K562 (cell line): ENCODE results near the gene CEP170. TPM values are rescaled to one million over a fixed set of nuclear protein-coding genes. Genes with fewer than 3 reads are reported as not detected.

Source experiments
- ATAC-seq: fragments of 200-7000 bp; cut with Tn5 transposase; 3 replicates; pipeline ENCODE4 v1.9.1; 2020; ENCODE audit warnings: moderate library complexity
- BruUV-seq: library from RNA; stranded (reverse); fragments of 400-500 nt; replicated peaks from 2 replicates; lab custom pipeline; 2021; lab: Mats Ljungman, UMichigan
- CTCF ChIA-PET: fragments of 300-600 bp; formaldehyde crosslinking; extraction: SDS; loops from one replicate; lab custom pipeline; 2021; ENCODE audit warnings: low intra/inter-chr PET ratio; lab: Yijun Ruan, JAX
- POLR2A ChIA-PET: fragments of 300-600, 350-650 bp; sonication (Branson Sonifier 250); formaldehyde crosslinking; extraction: SDS; loops from one replicate; lab custom pipeline; 2021; ENCODE audit warnings: antibody characterized with exemption, inconsistent platforms; lab: Yijun Ruan, JAX
- DNase-seq, 4 experiments: peaks; one replicate each; pipeline versions ENCODE4 v3.0.0 to v3.0.0-alpha.2; 2011 to 2018; ENCODE audit warnings: low spot score in 3 of 4, mixed read lengths in 3 of 4; ENCODE audit errors: extremely low read depth in 1 of 4
- FAIRE-seq: peaks from 2 replicates; lab custom pipeline; 2011; peaks lifted over from hg19 to GRCh38; lab: Jason Lieb, UNC
- H2AFZ ChIP-seq: 2 replicates; pipeline ENCODE4 v1.6.0; 2011; ENCODE audit warnings: low read depth, low read length, control low read depth, inconsistent platforms
- H3K27ac ChIP-seq: fragments of 200-600 bp; 3 replicates; pipeline ENCODE4 v1.8.0; 2011; ENCODE audit warnings: low read depth, mild to moderate bottlenecking, control low read depth, inconsistent platforms, low read length, moderate library complexity, mixed read lengths; ENCODE audit errors: extremely low read depth
- H3K27me3 ChIP-seq, 2 experiments: fragments of 300-600 bp in 1 of 2; 2 replicates in 1 of 2; 3 replicates in 1 of 2; pipeline versions ENCODE4 v1.6.0 to v1.8.0; 2011; ENCODE audit warnings: inconsistent platforms in 2 of 2, low read length in 2 of 2, mild to moderate bottlenecking in 1 of 2, mixed read lengths in 1 of 2, moderate library complexity in 1 of 2; ENCODE audit not compliant: control insufficient read depth in 2 of 2, insufficient read depth in 2 of 2
- H3K36me3 ChIP-seq: fragments of 300-600 bp; 3 replicates; pipeline ENCODE4 v1.8.0; 2011; ENCODE audit warnings: mild to moderate bottlenecking, low read length, inconsistent platforms; ENCODE audit not compliant: control insufficient read depth, insufficient read depth
- H3K4me1 ChIP-seq, 2 experiments: fragments of 200-600 bp in 1 of 2; replicated peaks in 1 of 2; 2 replicates in 1 of 2; 3 replicates in 1 of 2; pipeline versions ENCODE4 v1.5.1 to v1.8.0; 2011; ENCODE audit warnings: inconsistent platforms in 2 of 2, low read length in 2 of 2, mild to moderate bottlenecking in 1 of 2, mixed read lengths in 1 of 2, moderate library complexity in 1 of 2; ENCODE audit not compliant: control insufficient read depth in 2 of 2, insufficient read depth in 2 of 2
- H3K4me2 ChIP-seq: 2 replicates; pipeline ENCODE4 v1.6.1; 2011; ENCODE audit warnings: low read length, control low read depth, inconsistent platforms, mixed read lengths; ENCODE audit not compliant: insufficient read depth
- H3K4me3 ChIP-seq: fragments of 200-600 bp; sonication (generic), shearing (Covaris generic); 2 replicates; pipeline ENCODE4 v1.5.1; 2016; ENCODE audit warnings: control low read depth, inconsistent platforms
- H3K79me2 ChIP-seq: fragments of 200-600 bp; 3 replicates; pipeline ENCODE4 v1.8.0; 2011; ENCODE audit warnings: low read length, inconsistent platforms; ENCODE audit not compliant: control insufficient read depth, insufficient read depth
- H3K9ac ChIP-seq, 2 experiments: 2 replicates each; pipeline versions ENCODE4 v1.6.0 to v1.6.1; 2011; ENCODE audit warnings: low read depth in 2 of 2, low read length in 2 of 2, control low read depth in 1 of 2, inconsistent platforms in 1 of 2, mild to moderate bottlenecking in 1 of 2, mixed read lengths in 1 of 2; ENCODE audit not compliant: insufficient read depth in 1 of 2
- H3K9me1 ChIP-seq: one replicate; pipeline ENCODE4 v1.6.0; 2011; ENCODE audit warnings: inconsistent platforms, mild to moderate bottlenecking, low read length, moderate library complexity; ENCODE audit not compliant: control insufficient read depth, insufficient read depth
- H3K9me3 ChIP-seq: replicated peaks from 2 replicates; pipeline ENCODE4 v1.5.1; 2011; ENCODE audit warnings: low read depth, low read length, inconsistent platforms; ENCODE audit not compliant: control insufficient read depth, insufficient read depth
- H4K20me1 ChIP-seq: replicated peaks from 2 replicates; pipeline ENCODE4 v1.6.1; 2011; ENCODE audit warnings: low read length, inconsistent platforms, mixed read lengths; ENCODE audit not compliant: control insufficient read depth, insufficient read depth
- CBFA2T3 ChIP-seq: fragments of 450-650 bp; IDR thresholded peaks from 2 replicates; pipeline ENCODE4 v1.6.1; 2017
- GTF2E2 ChIP-seq: fragments of 200-800 bp; sonication (Bioruptor generic); IDR thresholded peaks from 2 replicates; pipeline ENCODE4 v1.6.1; 2016; ENCODE audit warnings: missing genetic modification characterization, missing compliant biosample characterization
- HMGN3 ChIP-seq: IDR thresholded peaks from 2 replicates; pipeline ENCODE4 v1.6.1; 2011; ENCODE audit warnings: borderline replicate concordance, low read depth, mild to moderate bottlenecking, mixed read lengths, low read length; ENCODE audit not compliant: insufficient read length; ENCODE audit errors: extremely low read depth
- MLX ChIP-seq, 2 experiments: fragments of 450-650 bp in 1 of 2; sonication (generic) in 1 of 2; formaldehyde crosslinking; conservative IDR thresholded peaks; 2 replicates each; pipeline versions ENCODE4 v1.4.0 to v1.8.1; 2020 to 2022; ENCODE audit warnings: mild to moderate bottlenecking in 1 of 2, missing genetic modification reagents in 1 of 2
- RBBP5 ChIP-seq: fragments of 200-600 bp; sonication (generic); IDR thresholded peaks from 2 replicates; pipeline ENCODE4 v1.6.1; 2012; ENCODE audit warnings: borderline replicate concordance, mild to moderate bottlenecking, low read length, control low read depth, inconsistent platforms; ENCODE audit not compliant: insufficient read depth, poor library complexity, severe bottlenecking
- RBM39 ChIP-seq: fragments of 200-400 bp; formaldehyde crosslinking; optimal IDR thresholded peaks from 2 replicates; pipeline ENCODE3; 2018; ENCODE audit warnings: low read depth, low read length
- RERE ChIP-seq: sonication (generic); formaldehyde crosslinking; IDR thresholded peaks from 2 replicates; pipeline ENCODE4 v1.8.0; 2023; ENCODE audit warnings: missing genetic modification reagents, mild to moderate bottlenecking, borderline replicate concordance
- ZBTB49 ChIP-seq: sonication (generic); formaldehyde crosslinking; IDR thresholded peaks from 2 replicates; pipeline ENCODE4 v1.8.0; 2022; ENCODE audit warnings: missing genetic modification reagents, mild to moderate bottlenecking, borderline replicate concordance
- ZNF140 ChIP-seq: fragments of 250-450 bp; sonication (Bioruptor Pico); IDR thresholded peaks from 2 replicates; pipeline ENCODE4 v1.8.0; 2021; ENCODE audit warnings: moderate library complexity, mild to moderate bottlenecking, inconsistent platforms
- ZNF143 ChIP-seq: sonication (generic); formaldehyde crosslinking; IDR thresholded peaks from 2 replicates; pipeline ENCODE4 v1.9.0; 2022; ENCODE audit warnings: mild to moderate bottlenecking, missing genetic modification reagents
- ZNF764 ChIP-seq: fragments of 250-450 bp; sonication (Bioruptor Pico); IDR thresholded peaks from 2 replicates; pipeline ENCODE4 v1.4.0; 2020; ENCODE audit warnings: low read depth, mild to moderate bottlenecking, moderate library complexity
- WGBS: fragments of 100-300 bp; shearing (Covaris generic); methylation state at CpG from one replicate; pipeline ENCODE4 v1.1.6; 2016; ENCODE audit warnings: low coverage, mixed read lengths; ENCODE audit not compliant: insufficient coverage; ENCODE audit errors: missing lambda C conversion rate; 5-methylcytosine and 5-hydroxymethylcytosine counted together
- in situ Hi-C: fragments of 300-500 bp; cut with MboI; formaldehyde crosslinking; loops from 4 replicates; pipeline ENCODE4 v1.15.0; 2018; ENCODE audit warnings: inconsistent platforms, mixed read lengths
- intact Hi-C: fragments of 100-400 bp; cut with micrococcal nuclease; formaldehyde crosslinking; loops from 2 replicates; pipeline ENCODE4 v1.14.2; 2022
- polyA plus RNA-seq, 8 experiments: library from polyadenylated mRNA; depleted of rRNA in 4 of 8; stranded (reverse) in 5 of 8; unstranded in 3 of 8; fragments of >200 nt; fragmentation: Nextera tagmentation in 2 of 8; fragmentation: Illumina TruSeq in 1 of 8; extraction: Ambion mirVana in 2 of 8; extraction: Trizol in 1 of 8; gene quantifications; 2 replicates each; pipeline versions ENCODE4 v1.2.1 to v1.2.3, GENCODE V29; 2011 to 2014; ENCODE audit warnings: inconsistent platforms in 1 of 8, missing spikeins in 1 of 8
- total RNA-seq, 7 experiments: library from RNA; depleted of rRNA in 6 of 7; stranded (reverse); fragments of >200 nt in 6 of 7; fragmentation: Illumina TruSeq in 2 of 7; extraction: Trizol in 2 of 7; gene quantifications; 2 replicates each; pipeline versions ENCODE4 v1.2.1 to v1.2.3, GENCODE V29; 2011 to 2021; ENCODE audit warnings: low replicate concordance in 1 of 7

The CEP170 gene
- total and polyA plus RNA-seq, 9 of the 15 experiments (the other 6 are each of a cell fraction or from before 2014, with no cell fraction given), result 22.6 to 110 (median 68.5) TPM

- no peak for TF ChIP-seq RBBP5
- no peak for TF ChIP-seq MLX (CRISPR knock-in tag; conservative IDR thresholded peaks at IDR 0.05)
- no peak for TF ChIP-seq GTF2E2 (tag)
- TF ChIP-seq ZNF140, result no peak
- TF ChIP-seq HMGN3, result no peak
These were observed 17.3 kb upstream of the CEP170 start (continued) for GRCh38 chr1:243272401-243272800.

GRCh38 chr1:243271996-243272395 lies 16.9 kb upstream of the CEP170 start:
- ChIA-PET CTCF (no interaction called here), POLR2A (interaction anchor here (1.1 to 2.2 kb wide), 2 partner anchors 15 to 17 kb away, joined by 3 to 7 read pairs; partner anchors contain the start of genes CEP170 and SDCCAG8)
- H3K4me1 ChIP-seq, result peaks cover 19 to 35% of the 10 kb centered on the region in 2 experiments
- H4K20me1 ChIP-seq, result no peaks in the 10 kb centered on the region
- H3K27ac ChIP-seq, result no peak overlapping the region
- intact Hi-C loops, result no loop called here
- H3K9ac ChIP-seq, result no peak overlapping the region
- in situ Hi-C loops, result no loop called here
- H3K79me2 ChIP-seq, result peaks cover 14% of the 10 kb centered on the region; the same call in 2 of the 3 replicates
- no peak overlapping the region for H3K4me2 ChIP-seq
- H3K36me3 ChIP-seq, result peaks cover 29% of the 10 kb centered on the region; the same call in 2 of the 3 replicates
- BruUV-seq, result no TSS peak
- DNase-seq, result no peak
- WGBS, result 82% methylated on average over 1 of the region's 1 CpG
- no peak for FAIRE-seq
- ATAC-seq, result no peak
- no peaks in the 10 kb centered on the region for H3K9me1 ChIP-seq
- H2AFZ ChIP-seq, result no peak overlapping the region
- no peaks in the 10 kb centered on the region for H3K27me3 ChIP-seq
- no peak overlapping the region for H3K4me3 ChIP-seq
- no peaks in the 10 kb centered on the region for H3K9me3 ChIP-seq
- TF ChIP-seq RBM39 (no peak), ZNF143 (no peak), ZBTB49 (CRISPR knock-in tag) (no peak), RERE (CRISPR knock-in tag) (no peak), ZNF764 (CRISPR knock-in tag) (no peak), CBFA2T3 (no peak)
